Suprapubic skin (tissue), 3 donors: ENCODE results near the gene GNB1.
"Not testable (repeated sequence)": the region's sequence is repeated elsewhere in the genome, so short reads cannot be mapped to it uniquely, and the experiment has no call there.

ENCODE experiments used
- EP300 ChIP-seq: sonication (generic); formaldehyde crosslinking; IDR thresholded peaks from one replicate; pipeline ENCODE4 v1.6.1; 2017; ENCODE audit warnings: antibody characterized with exemption
- POLR2A ChIP-seq, 2 donors: fragments of 450-650 bp; IDR thresholded peaks; one replicate each; pipeline ENCODE4 v1.6.1; 2017; ENCODE audit warnings: antibody characterized with exemption in 2 of 2, mild to moderate bottlenecking in 2 of 2, moderate library complexity in 2 of 2
- TF ChIP-seq, protein P1 (sequence below), 2 donors: fragments of 200-600 bp in 1 of 2; fragments of 450-650 bp in 1 of 2; sonication (generic) in 1 of 2; IDR thresholded peaks; one replicate each; pipeline ENCODE4 v1.5.1; 2016 to 2019; ENCODE audit warnings: antibody characterized with exemption in 2 of 2, mild to moderate bottlenecking in 1 of 2, moderate library complexity in 1 of 2

DNA sequence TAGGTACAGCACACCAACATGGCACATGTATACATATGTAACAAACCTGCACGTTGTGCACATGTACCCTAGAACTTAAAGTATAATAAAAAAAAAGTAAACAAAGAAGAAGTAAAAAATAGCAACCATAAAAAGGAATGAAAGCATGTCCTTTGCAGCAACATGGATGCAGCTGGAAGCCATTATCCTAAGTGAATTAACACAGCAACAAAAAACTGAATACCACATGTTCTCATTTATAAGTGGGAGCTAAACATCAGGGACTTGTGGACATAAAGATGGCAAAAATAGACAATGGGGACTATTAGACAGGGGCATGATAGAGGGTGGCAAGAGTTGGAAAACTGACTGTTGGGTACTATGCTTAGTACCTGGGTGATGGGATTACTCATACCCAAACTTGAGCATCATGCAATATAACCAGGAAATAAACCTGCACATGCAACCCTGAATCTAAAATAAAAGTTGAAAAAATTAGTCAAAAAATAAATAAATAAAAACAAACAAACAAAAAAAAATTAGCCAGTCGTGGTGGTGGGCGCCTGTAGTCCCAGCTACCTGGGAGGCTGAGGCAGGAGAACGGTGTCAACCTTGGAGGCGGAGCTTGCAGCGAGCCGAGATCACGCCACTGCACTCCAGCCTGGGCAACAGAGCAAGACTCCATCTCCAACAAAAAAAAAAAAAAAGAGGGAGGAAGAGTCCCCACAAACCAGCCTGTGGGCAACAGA lies 30.8 kb downstream of the GNB1 start:
- not testable (repeated sequence) for TF ChIP-seq POLR2A (IDR thresholded peaks at IDR 0.05); EP300
- TF ChIP-seq, protein P1, sequence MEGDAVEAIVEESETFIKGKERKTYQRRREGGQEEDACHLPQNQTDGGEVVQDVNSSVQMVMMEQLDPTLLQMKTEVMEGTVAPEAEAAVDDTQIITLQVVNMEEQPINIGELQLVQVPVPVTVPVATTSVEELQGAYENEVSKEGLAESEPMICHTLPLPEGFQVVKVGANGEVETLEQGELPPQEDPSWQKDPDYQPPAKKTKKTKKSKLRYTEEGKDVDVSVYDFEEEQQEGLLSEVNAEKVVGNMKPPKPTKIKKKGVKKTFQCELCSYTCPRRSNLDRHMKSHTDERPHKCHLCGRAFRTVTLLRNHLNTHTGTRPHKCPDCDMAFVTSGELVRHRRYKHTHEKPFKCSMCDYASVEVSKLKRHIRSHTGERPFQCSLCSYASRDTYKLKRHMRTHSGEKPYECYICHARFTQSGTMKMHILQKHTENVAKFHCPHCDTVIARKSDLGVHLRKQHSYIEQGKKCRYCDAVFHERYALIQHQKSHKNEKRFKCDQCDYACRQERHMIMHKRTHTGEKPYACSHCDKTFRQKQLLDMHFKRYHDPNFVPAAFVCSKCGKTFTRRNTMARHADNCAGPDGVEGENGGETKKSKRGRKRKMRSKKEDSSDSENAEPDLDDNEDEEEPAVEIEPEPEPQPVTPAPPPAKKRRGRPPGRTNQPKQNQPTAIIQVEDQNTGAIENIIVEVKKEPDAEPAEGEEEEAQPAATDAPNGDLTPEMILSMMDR (IDR thresholded peaks at IDR 0.05): not testable (repeated sequence)
